PC-9 (cell line): ENCODE data around the gene LRRC14B.

ENCODE experiments used
- CTCF ChIP-seq: fragments of 200-600 bp; sonication (generic); conservative IDR thresholded peaks from 2 replicates; pipeline ENCODE4 v1.6.1; 2017; ENCODE audit warnings: mixed run types, antibody characterized with exemption, mild to moderate bottlenecking, moderate library complexity
- EZH2 ChIP-seq: fragments of 200-600 bp; sonication (generic); IDR thresholded peaks from 2 replicates; pipeline ENCODE4 v1.8.0; 2017; ENCODE audit warnings: antibody characterized with exemption, low read depth

- no peak for TF ChIP-seq EZH2
- no peak for TF ChIP-seq CTCF
These were observed 10.4 kb downstream of the LRRC14B start for GRCh38 chr5:201672-202071.
